ENCODE results near the gene IFNA8.
A peak's percentile ranks its signal among the peaks of the same experiment; 100 is the strongest.

GRCh38 chr9:21455320-21455719, 46.4 kb downstream of the IFNA8 start:
- TF ChIP-seq CTCF (IDR thresholded peaks at IDR 0.05; ENCODE audit: borderline replicate concordance, extremely low read depth, low read length, poor library complexity, severe bottlenecking) = peak; percentile 56
- no peak for TF ChIP-seq EZH2 (IDR thresholded peaks at IDR 0.05; ENCODE audit: borderline replicate concordance, low read depth, low read length, severe bottlenecking)

Data from DND-41 (cell line).